HG03159 (cell line): ENCODE results near the gene FOXP4.

Source experiments
- ATAC-seq: cut with Tn5 transposase; IDR thresholded peaks from one replicate; pipeline ENCODE4 v1.9.1; 2021; ENCODE audit warnings: mild to moderate bottlenecking, moderate library complexity; ENCODE audit not compliant: unreplicated experiment

Gene FOXP4

GRCh38 chr6:41545703-41546474, at the start of gene FOXP4:
Gene FOXP4 (plus strand): TSS chr6:41546381. CDS start chr6:41565761, 19,380 bp downstream.
- ATAC-seq = peak; percentile 73

- no peak for ATAC-seq
Observed at GRCh38 chr6:41497573-41497972, 48.6 kb upstream of the FOXP4 start.

GRCh38 chr6:41497994-41498393, 48.2 kb upstream of the FOXP4 start:
- no peak for ATAC-seq

GRCh38 chr6:41498968-41499599, 47.1 kb upstream of the FOXP4 start:
- ATAC-seq = no peak

- no peak for ATAC-seq
Observed at GRCh38 chr6:41500561-41500960, 45.6 kb upstream of the FOXP4 start.

- ATAC-seq = no peak
Observed at GRCh38 chr6:41502566-41502916, 43.6 kb upstream of the FOXP4 start.

GRCh38 chr6:41502917-41503671, 43.1 kb upstream of the FOXP4 start:
- ATAC-seq = no peak

- ATAC-seq = no peak
Observed at GRCh38 chr6:41503827-41504465, 42.2 kb upstream of the FOXP4 start.

- ATAC-seq = no peak
Observed at GRCh38 chr6:41504466-41505121, 41.6 kb upstream of the FOXP4 start.

- peak; percentile 62 for ATAC-seq
Observed at GRCh38 chr6:41505122-41506049, 40.8 kb upstream of the FOXP4 start.

- no peak for ATAC-seq
Observed at GRCh38 chr6:41508479-41508878, 37.7 kb upstream of the FOXP4 start.

- ATAC-seq = no peak
Observed at GRCh38 chr6:41509580-41509979, 36.6 kb upstream of the FOXP4 start.

GRCh38 chr6:41511443-41512060, 34.6 kb upstream of the FOXP4 start:
- ATAC-seq = no peak

- ATAC-seq = no peak
Observed at GRCh38 chr6:41512146-41512701, 34.0 kb upstream of the FOXP4 start.

GRCh38 chr6:41515995-41516394, 30.2 kb upstream of the FOXP4 start:
- no peak for ATAC-seq

- no peak for ATAC-seq
Observed at GRCh38 chr6:41518118-41518517, 28.1 kb upstream of the FOXP4 start.

GRCh38 chr6:41519305-41519744, 26.9 kb upstream of the FOXP4 start:
- no peak for ATAC-seq

GRCh38 chr6:41519745-41520699, 26.2 kb upstream of the FOXP4 start:
- no peak for ATAC-seq
